Body of pancreas (tissue), 4 donors: ENCODE data around the gene PCSK6.

ENCODE experiments used
- CTCF ChIP-seq, 7 experiments: fragments of 450-650 bp in 4 of 7; fragments of 200-600 bp in 3 of 7; sonication (generic) in 3 of 7; IDR thresholded peaks; one replicate each; pipeline ENCODE4 v1.5.1; 2016 to 2019; ENCODE audit warnings: antibody characterized with exemption in 7 of 7
- POLR2A ChIP-seq, 3 donors: fragments of 450-650 bp; IDR thresholded peaks; one replicate each; pipeline ENCODE4 v1.6.1; 2016; ENCODE audit warnings: antibody characterized with exemption in 3 of 3, mild to moderate bottlenecking in 2 of 3

- TF ChIP-seq POLR2A (IDR thresholded peaks at IDR 0.05) (no peak), CTCF (IDR thresholded peaks at IDR 0.05) (no peak)
Measured at GRCh38 chr15:101354891-101355623, 134.4 kb downstream of the PCSK6 start.
